NB4 (cell line): ENCODE measurements around the gene CLOCK.

ENCODE experiments used
- CTCF ChIP-seq: IDR thresholded peaks from one replicate; pipeline ENCODE4 v1.5.1; 2012; ENCODE audit warnings: low read depth, low read length
- MAX ChIP-seq: IDR thresholded peaks from 2 replicates; pipeline ENCODE4 v1.6.1; 2011; ENCODE audit warnings: low read depth, low read length
- MYC ChIP-seq: IDR thresholded peaks from 2 replicates; pipeline ENCODE4 v1.6.1; 2011; ENCODE audit warnings: low read depth, low read length
- POLR2A ChIP-seq: IDR thresholded peaks from 2 replicates; pipeline ENCODE4 v1.6.1; 2011; ENCODE audit warnings: mild to moderate bottlenecking; ENCODE audit not compliant: insufficient read length; ENCODE audit errors: extremely low read depth

DNA sequence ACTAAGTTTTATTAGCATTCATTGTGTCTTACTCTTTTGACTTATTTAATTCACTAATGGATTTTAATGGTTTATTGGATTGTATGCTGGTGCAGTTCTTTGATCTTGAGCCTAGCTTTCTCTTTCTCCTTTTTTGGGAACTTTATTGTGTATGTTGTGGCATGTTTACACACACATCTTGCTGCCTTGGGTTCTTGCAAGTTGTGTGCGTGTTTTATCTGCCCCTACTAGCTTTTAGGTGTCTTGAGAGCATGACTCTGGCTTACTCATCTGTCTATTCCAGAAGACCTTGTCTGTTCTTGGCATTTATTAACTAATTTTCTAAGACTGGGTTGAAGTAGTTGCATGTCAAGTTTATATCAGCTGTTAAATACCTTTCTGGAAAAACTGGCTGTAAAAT is 148.2 kb downstream of the CLOCK start:
- TF ChIP-seq CTCF (no peak), POLR2A (no peak), MAX (no peak), MYC (no peak)
